GM23338 (cell line): ENCODE results near the gene SH3RF2.

Experiments used
- CTCF ChIP-seq, 2 experiments: fragments of 200-600 bp in 1 of 2; sonication (generic) in 1 of 2; conservative IDR thresholded peaks; 2 replicates each; pipeline versions ENCODE4 v1.5.1 to v1.6.1; 2016 to 2017; ENCODE audit warnings: antibody characterized with exemption in 2 of 2, low read depth in 2 of 2, mild to moderate bottlenecking in 2 of 2, moderate library complexity in 1 of 2
- EZH2 ChIP-seq: fragments of 200-600 bp; sonication (generic); IDR thresholded peaks from one replicate; pipeline ENCODE4 v1.8.0; 2017; ENCODE audit warnings: antibody characterized with exemption, mild to moderate bottlenecking, low read depth; ENCODE audit not compliant: unreplicated experiment
- POLR2AphosphoS5 ChIP-seq: IDR thresholded peaks from 2 replicates; pipeline ENCODE4 v1.6.1; 2016; ENCODE audit warnings: antibody characterized with exemption, low read depth
- STAT1 ChIP-seq: IDR thresholded peaks from one replicate; pipeline ENCODE4 v1.6.1; 2016; ENCODE audit warnings: antibody characterized with exemption; ENCODE audit not compliant: unreplicated experiment

- TF ChIP-seq STAT1 (no peak), CTCF (conservative IDR thresholded peaks at IDR 0.05; ENCODE audit: low read depth in 2 of 2) (no peak), POLR2AphosphoS5 (no peak), EZH2 (no peak)
Measured at GRCh38 chr5:145983446-145983845, 47.1 kb downstream of the SH3RF2 start.
